HepG2 (cell line): Measurements from ENCODE around the gene ARFIP1. TPM values are rescaled to one million over a fixed set of nuclear protein-coding genes. Genes with fewer than 3 reads are reported as not detected.

ENCODE experiments used
- ATAC-seq: fragments of 200-7000 bp; cut with Tn5 transposase; 3 replicates; pipeline ENCODE4 v1.9.1; 2020; ENCODE audit warnings: mild to moderate bottlenecking, moderate library complexity
- BruUV-seq: library from RNA; stranded (reverse); fragments of 400-500 nt; replicated peaks from 2 replicates; lab custom pipeline; 2021; lab: Mats Ljungman, UMichigan
- CTCF ChIA-PET: fragments of 300-600 bp; formaldehyde crosslinking; extraction: SDS; loops from one replicate; lab custom pipeline; 2021; ENCODE audit warnings: low total read pairs, inconsistent platforms, low intra/inter-chr PET ratio; lab: Yijun Ruan, JAX
- POLR2A ChIA-PET: fragments of 350-600 bp; sonication (Branson Sonifier 250); formaldehyde crosslinking; loops from one replicate; lab custom pipeline; 2020; ENCODE audit warnings: antibody characterized with exemption, inconsistent platforms; lab: Yijun Ruan, JAX
- DNase-seq: peaks from one replicate; pipeline ENCODE4 v3.0.0-alpha.2; 2015; ENCODE audit warnings: low spot score
- FAIRE-seq: peaks from 3 replicates; lab custom pipeline; 2011; peaks lifted over from hg19 to GRCh38; lab: Jason Lieb, UNC
- H2AFZ ChIP-seq: one replicate; pipeline ENCODE4 v1.6.1; 2011; ENCODE audit warnings: low read length, inconsistent platforms
- H3K27ac ChIP-seq: fragments of 300-600 bp; 3 replicates; pipeline ENCODE4 v1.8.0; 2011; ENCODE audit warnings: mixed run types, mild to moderate bottlenecking, mixed read lengths, low read length, inconsistent platforms; ENCODE audit not compliant: insufficient read depth; ENCODE audit errors: extremely low read length
- H3K27me3 ChIP-seq, 2 experiments: fragments of 200-600 bp in 1 of 2; 2 replicates in 1 of 2; 3 replicates in 1 of 2; pipeline versions ENCODE4 v1.6.0 to v1.8.0; 2011; ENCODE audit warnings: low read length in 2 of 2, mild to moderate bottlenecking in 2 of 2, moderate library complexity in 2 of 2, inconsistent platforms in 1 of 2; ENCODE audit not compliant: insufficient read depth in 2 of 2, control insufficient read depth in 1 of 2
- H3K36me3 ChIP-seq, 2 experiments: fragments of 200-600 bp in 1 of 2; replicated peaks in 1 of 2; 2 replicates in 1 of 2; 3 replicates in 1 of 2; pipeline versions ENCODE4 v1.5.1 to v1.8.0; 2011; ENCODE audit warnings: low read length in 2 of 2, inconsistent platforms in 1 of 2; ENCODE audit not compliant: insufficient read depth in 2 of 2, control insufficient read depth in 1 of 2
- H3K4me1 ChIP-seq: 2 replicates; pipeline ENCODE4 v1.5.1; 2012; ENCODE audit warnings: low read length, inconsistent platforms; ENCODE audit not compliant: insufficient read depth
- H3K4me2 ChIP-seq: 2 replicates; pipeline ENCODE4 v1.6.0; 2011; ENCODE audit warnings: low read depth, low read length, inconsistent platforms
- H3K4me3 ChIP-seq, 3 experiments: fragments of 200-600 bp in 1 of 3; sonication (generic), shearing (Covaris generic) in 1 of 3; replicated peaks in 1 of 3; 2 replicates each; pipeline ENCODE4 v1.5.1; 2011 to 2016; ENCODE audit warnings: low read length in 3 of 3, inconsistent platforms in 2 of 3, low read depth in 2 of 3, mild to moderate bottlenecking in 2 of 3, control low read depth in 1 of 3, mixed read lengths in 1 of 3; ENCODE audit not compliant: insufficient read depth in 1 of 3
- H3K79me2 ChIP-seq: one replicate; pipeline ENCODE4 v1.6.1; 2011; ENCODE audit warnings: low read length, inconsistent platforms; ENCODE audit not compliant: insufficient read depth
- H3K9ac ChIP-seq: 2 replicates; pipeline ENCODE4 v1.6.0; 2011; ENCODE audit warnings: mild to moderate bottlenecking, low read depth, low read length, inconsistent platforms; ENCODE audit not compliant: insufficient read depth
- H3K9me3 ChIP-seq: 2 replicates; pipeline ENCODE4 v1.5.1; 2012; ENCODE audit warnings: mild to moderate bottlenecking, low read length
- H4K20me1 ChIP-seq: 2 replicates; pipeline ENCODE4 v1.6.0; 2011; ENCODE audit warnings: inconsistent platforms, mild to moderate bottlenecking, low read length, moderate library complexity; ENCODE audit not compliant: insufficient read depth
- GPN1 ChIP-seq: sonication (generic); formaldehyde crosslinking; IDR thresholded peaks from 2 replicates; pipeline ENCODE4 v1.5.1; 2020; ENCODE audit warnings: missing genetic modification reagents, borderline replicate concordance
- GTF3A ChIP-seq: sonication (generic); formaldehyde crosslinking; conservative IDR thresholded peaks from 2 replicates; pipeline ENCODE4 v1.4.0; 2020; ENCODE audit warnings: mild to moderate bottlenecking, missing genetic modification reagents
- HES4 ChIP-seq: sonication (generic); formaldehyde crosslinking; IDR thresholded peaks from 2 replicates; pipeline ENCODE4 v1.9.0; 2021; ENCODE audit warnings: mild to moderate bottlenecking, missing genetic modification reagents, borderline replicate concordance
- NFE2L2 ChIP-seq: fragments of 150-350 bp; IDR thresholded peaks from 2 replicates; pipeline ENCODE4 v1.6.1; 2014; ENCODE audit warnings: low read length
- PRPF4 ChIP-seq: fragments of 200-400 bp; formaldehyde crosslinking; IDR thresholded peaks from 2 replicates; pipeline ENCODE4 v1.6.1; 2016; ENCODE audit warnings: low read length, low read depth; ENCODE audit not compliant: poor library complexity, severe bottlenecking
- SNAPC2 ChIP-seq: sonication (generic); formaldehyde crosslinking; IDR thresholded peaks from 2 replicates; pipeline ENCODE4 v1.8.1; 2022; ENCODE audit warnings: mild to moderate bottlenecking, missing genetic modification reagents
- THAP11 ChIP-seq: IDR thresholded peaks from 2 replicates; pipeline ENCODE4 v1.6.1; 2016; ENCODE audit warnings: missing biosample characterization, missing genetic modification reagents
- ZNF333 ChIP-seq: sonication (generic); formaldehyde crosslinking; IDR thresholded peaks from 2 replicates; pipeline ENCODE4 v1.4.0; 2020; ENCODE audit warnings: mild to moderate bottlenecking, missing genetic modification reagents, borderline replicate concordance
- ZNF468 ChIP-seq: sonication (generic); formaldehyde crosslinking; IDR thresholded peaks from 2 replicates; pipeline ENCODE4 v1.8.0; 2022; ENCODE audit warnings: mild to moderate bottlenecking, moderate library complexity, missing genetic modification reagents
- ZNF777 ChIP-seq: sonication (generic); formaldehyde crosslinking; IDR thresholded peaks from 2 replicates; pipeline ENCODE4 v1.4.0; 2020; ENCODE audit warnings: missing genetic modification reagents
- WGBS: methylation state at CpG from one replicate; pipeline ENCODE4 v1.1.6; 2017; ENCODE audit warnings: low lambda C conversion rate; 5-methylcytosine and 5-hydroxymethylcytosine counted together
- in situ Hi-C: cut with HindIII; loops from 2 replicates; pipeline ENCODE4 v1.10.0; 2017; ENCODE audit warnings: low pct_unique_long_range_greater_than_20kb; ENCODE audit not compliant: extremely low pct_ligation_motif_present
- intact Hi-C: fragments of 100-400 bp; cut with micrococcal nuclease; formaldehyde crosslinking; loops from one replicate; pipeline ENCODE4 v1.10.0; 2022; ENCODE audit not compliant: unreplicated experiment
- polyA plus RNA-seq, 8 experiments: library from polyadenylated mRNA; depleted of rRNA in 3 of 8; stranded (reverse) in 7 of 8; unstranded in 1 of 8; fragments of >200 nt; fragmentation: Illumina TruSeq in 4 of 8; extraction: Trizol in 4 of 8; gene quantifications; 2 replicates each; pipeline versions ENCODE4 v1.2.1 to v1.2.3, GENCODE V29; 2011 to 2016; ENCODE audit warnings: low read depth in 4 of 8, missing spikeins in 1 of 8, mixed read lengths in 1 of 8; ENCODE audit not compliant: insufficient read depth in 1 of 8
- total RNA-seq, 5 experiments: library from RNA; depleted of rRNA; stranded (reverse); fragments of >200 nt; fragmentation: Illumina TruSeq; extraction: Trizol; gene quantifications; 2 replicates each; pipeline ENCODE4 v1.2.3, GENCODE V29; 2016; ENCODE audit warnings: low read depth in 1 of 5

Gene ARFIP1
- total and polyA plus RNA-seq, 2 of the 13 experiments (the other 11 are each of a cell fraction or from before 2014, with no cell fraction given) = 9.9 to 27.7 TPM

DNA sequence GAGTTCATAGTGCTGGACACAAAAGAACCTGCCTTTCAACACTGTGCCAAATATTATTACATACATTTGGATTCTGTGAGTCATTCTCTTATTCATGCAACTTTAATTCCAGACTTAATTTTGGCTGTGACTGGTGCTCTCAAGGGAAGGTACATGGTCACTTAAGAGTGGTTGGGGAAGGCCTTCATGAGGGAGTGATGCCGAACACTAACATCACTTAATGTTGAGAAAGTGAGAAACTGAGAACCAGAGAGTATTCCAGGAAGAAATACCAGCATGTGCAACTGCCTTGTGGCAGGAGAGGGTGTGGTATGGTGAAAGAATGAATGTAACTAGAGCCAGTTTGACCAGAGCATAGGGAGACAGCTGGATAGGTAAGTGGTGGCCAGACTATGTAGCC lies 114.9 kb downstream of the ARFIP1 start:
- in situ Hi-C loops = no loop called here
- intact Hi-C loops = no loop called here
- FAIRE-seq (no peak), DNase-seq (no peak), ATAC-seq (no peak)
- Histone ChIP-seq H3K36me3 (peaks cover 2 to 4% of the 10 kb centered on the region in 2 experiments; a peak in 3 of 5 replicates), H4K20me1 (no peaks in the 10 kb centered on the region), H2AFZ (no peak overlapping the region), H3K4me2 (no peak overlapping the region), H3K4me1 (no peaks in the 10 kb centered on the region), H3K27ac (no peak overlapping the region), H3K27me3 (no peaks in the 10 kb centered on the region), H3K79me2 (no peaks in the 10 kb centered on the region), H3K9ac (no peak overlapping the region), H3K4me3 (no peak overlapping the region), H3K9me3 (no peaks in the 10 kb centered on the region)
- no peak for TF ChIP-seq ZNF333 (CRISPR knock-in tag)
- TF ChIP-seq SNAPC2 (CRISPR knock-in tag) = no peak
- TF ChIP-seq PRPF4 = no peak
- TF ChIP-seq NFE2L2 = no peak
- no peak for TF ChIP-seq ZNF468 (CRISPR knock-in tag)
- TF ChIP-seq ZNF777 = no peak
- no peak for TF ChIP-seq GPN1 (CRISPR knock-in tag)
- TF ChIP-seq GTF3A (CRISPR knock-in tag) = no peak
- TF ChIP-seq HES4 (CRISPR knock-in tag) = no peak
- WGBS = 93% methylated on average over 1 of the region's 1 CpG
- CTCF ChIA-PET = no interaction called here
- POLR2A ChIA-PET = no interaction called here
- no TSS peak for BruUV-seq

DNA sequence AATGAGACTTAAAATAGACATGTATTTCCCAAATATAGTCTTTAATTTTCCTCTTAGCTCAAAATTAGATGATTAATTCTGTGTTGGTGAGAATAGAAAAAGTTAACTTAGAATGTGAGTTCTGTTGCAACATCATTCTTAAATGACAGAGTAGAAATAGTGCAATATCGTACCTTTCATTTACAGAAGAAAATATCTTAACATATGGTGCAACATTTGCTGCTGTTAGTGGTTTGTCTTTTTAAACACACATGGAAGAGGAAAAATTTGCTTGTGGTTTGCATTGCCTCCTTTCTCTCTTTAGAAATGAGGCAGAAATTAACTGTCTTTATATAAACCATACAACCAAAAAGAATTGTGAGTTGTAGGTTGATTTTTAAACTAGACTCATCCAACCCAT lies 117.1 kb downstream of the ARFIP1 start:
- no peak overlapping the region for H3K4me2 ChIP-seq
- no peaks in the 10 kb centered on the region for H4K20me1 ChIP-seq
- ChIA-PET CTCF (no interaction called here), POLR2A (no interaction called here)
- no peak for ATAC-seq
- no peak overlapping the region for H3K4me3 ChIP-seq
- no peak for FAIRE-seq
- H3K4me1 ChIP-seq = no peaks in the 10 kb centered on the region
- no peak for TF ChIP-seq THAP11
- TF ChIP-seq, all 625 proteins: peak for 0
- Histone ChIP-seq H3K27me3 (no peaks in the 10 kb centered on the region), H3K9me3 (no peaks in the 10 kb centered on the region), H3K27ac (no peak overlapping the region), H3K9ac (no peak overlapping the region), H3K36me3 (peaks cover 0 to 4% of the 10 kb centered on the region in 2 experiments; a peak in 2 of 5 replicates), H2AFZ (no peak overlapping the region), H3K79me2 (no peaks in the 10 kb centered on the region)
- no peak for DNase-seq
- in situ Hi-C loops = no loop called here
- intact Hi-C loops = no loop called here
- no TSS peak for BruUV-seq
- WGBS = 98% methylated on average over 1 of the region's 1 CpG
